HUES64 (cell line): Measurements from ENCODE around the gene CDHR2.

Source experiments
- H3K27ac ChIP-seq: 2 replicates; pipeline ENCODE4 v1.7.0; 2013; ENCODE audit warnings: low read depth, low read length, inconsistent platforms
- H3K27me3 ChIP-seq: 2 replicates; pipeline ENCODE4 v1.6.1; 2013; ENCODE audit warnings: mild to moderate bottlenecking, low read length; ENCODE audit not compliant: insufficient read depth
- H3K36me3 ChIP-seq: 2 replicates; pipeline ENCODE4 v1.6.1; 2013; ENCODE audit warnings: mild to moderate bottlenecking, low read length; ENCODE audit not compliant: insufficient read depth
- H3K4me1 ChIP-seq: 2 replicates; pipeline ENCODE4 v1.6.1; 2013; ENCODE audit warnings: mild to moderate bottlenecking, low read length, moderate library complexity; ENCODE audit not compliant: insufficient read depth
- H3K4me3 ChIP-seq: 2 replicates; pipeline ENCODE4 v1.5.1; 2013; ENCODE audit warnings: mild to moderate bottlenecking, low read length, moderate library complexity
- H3K9ac ChIP-seq: 2 replicates; pipeline ENCODE4 v1.6.1; 2013; ENCODE audit warnings: mild to moderate bottlenecking, low read depth, low read length
- H3K9me3 ChIP-seq: 2 replicates; pipeline ENCODE4 v1.6.1; 2013; ENCODE audit warnings: low read depth, low read length; ENCODE audit not compliant: insufficient read depth
- WGBS: fragments of 150-250, 120-280 bp; methylation state at CpG from one replicate; pipeline ENCODE4 v1.1.7; 2013; ENCODE audit warnings: missing lambda C conversion rate; 5-methylcytosine and 5-hydroxymethylcytosine counted together

Gene CDHR2

DNA sequence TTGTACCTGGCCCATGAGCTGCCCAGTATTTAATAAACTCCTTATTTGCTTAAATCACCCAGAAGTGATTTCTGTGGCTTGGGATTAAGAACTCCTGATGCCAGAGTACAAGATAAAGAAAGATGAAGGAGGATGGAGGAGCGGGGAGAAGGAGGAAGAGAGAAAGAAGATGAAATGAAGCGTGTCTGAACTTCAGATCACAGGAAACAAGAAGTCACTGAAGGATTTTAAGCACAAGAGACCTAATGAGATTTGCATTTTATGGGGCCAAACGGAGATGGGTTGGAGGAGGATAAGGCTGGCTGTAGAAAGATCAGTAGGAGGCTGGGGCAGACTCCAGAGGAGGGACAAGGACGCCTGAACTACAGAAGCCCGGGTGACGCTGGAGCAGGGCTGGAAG, 84.5 kb downstream of the CDHR2 start:
- no peak overlapping the region for H3K9ac ChIP-seq
- H3K4me1 ChIP-seq: peaks cover 17% of the 10 kb centered on the region
- 36% methylated on average over 6 of the region's 6 CpGs for WGBS

DNA sequence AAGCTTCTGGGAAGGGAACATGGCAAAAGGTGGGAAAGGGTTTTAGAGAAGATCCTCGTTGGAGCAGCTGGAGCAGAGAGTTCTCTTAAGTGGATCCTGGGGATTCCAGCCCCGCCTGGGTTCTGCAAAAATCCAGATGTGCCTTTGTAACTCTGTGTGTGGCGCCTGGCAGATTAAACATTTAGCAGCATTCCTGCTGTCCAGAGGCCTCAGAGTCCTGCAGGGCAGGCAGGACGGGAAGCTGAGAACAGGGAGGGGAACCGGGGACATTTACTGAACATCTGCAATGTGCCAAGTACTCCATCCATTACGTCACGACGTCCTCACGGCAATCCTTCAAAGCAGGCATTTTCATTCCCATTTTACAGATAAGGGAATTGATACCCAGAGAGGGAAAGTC, 87.3 kb downstream of the CDHR2 start:
- 69% methylated on average over 9 of the region's 9 CpGs for WGBS
- Histone ChIP-seq H3K27ac (no peak overlapping the region), H3K9me3 (no peaks in the 10 kb centered on the region), H3K36me3 (no peaks in the 10 kb centered on the region), H3K9ac (no peak overlapping the region), H3K4me3 (no peak overlapping the region), H3K4me1 (peaks cover 9% of the 10 kb centered on the region), H3K27me3 (peaks cover 18% of the 10 kb centered on the region)

More for the DNA sequence above, 84.5 kb downstream of the CDHR2 start:
- no peaks in the 10 kb centered on the region for H3K9me3 ChIP-seq
- H3K4me3 ChIP-seq: no peak overlapping the region
- H3K27me3 ChIP-seq: peaks cover 47% of the 10 kb centered on the region
- no peak overlapping the region for H3K27ac ChIP-seq
- no peaks in the 10 kb centered on the region for H3K36me3 ChIP-seq

DNA sequence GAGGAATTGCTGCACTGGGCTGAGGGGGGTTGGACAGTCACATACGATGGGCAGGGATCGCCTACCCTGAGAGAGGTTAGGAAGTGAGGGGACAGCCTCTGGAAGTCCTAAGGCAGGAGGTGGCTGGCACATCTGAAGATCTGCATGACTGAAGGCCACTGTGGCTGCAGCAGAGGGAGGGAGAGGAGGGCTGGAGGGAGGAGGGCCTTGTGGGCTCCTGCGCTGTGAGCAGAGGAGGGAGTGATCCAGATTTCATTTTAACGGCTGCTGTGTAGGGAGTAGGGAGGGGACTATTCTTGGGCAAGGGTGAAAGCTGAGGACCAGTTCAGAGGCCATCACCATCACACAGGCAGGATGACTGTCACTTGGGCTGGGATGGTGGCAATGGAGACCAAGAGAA, 88.4 kb downstream of the CDHR2 start:
- peaks cover 9% of the 10 kb centered on the region for H3K4me1 ChIP-seq
- no peaks in the 10 kb centered on the region for H3K36me3 ChIP-seq
- H3K27ac ChIP-seq: no peak overlapping the region
- H3K27me3 ChIP-seq: peaks cover 9% of the 10 kb centered on the region; the same call in 1 of the 2 replicates
- no peak overlapping the region for H3K9ac ChIP-seq
- WGBS: 43% methylated on average over 4 of the region's 4 CpGs
- no peak overlapping the region for H3K4me3 ChIP-seq
- no peaks in the 10 kb centered on the region for H3K9me3 ChIP-seq

DNA sequence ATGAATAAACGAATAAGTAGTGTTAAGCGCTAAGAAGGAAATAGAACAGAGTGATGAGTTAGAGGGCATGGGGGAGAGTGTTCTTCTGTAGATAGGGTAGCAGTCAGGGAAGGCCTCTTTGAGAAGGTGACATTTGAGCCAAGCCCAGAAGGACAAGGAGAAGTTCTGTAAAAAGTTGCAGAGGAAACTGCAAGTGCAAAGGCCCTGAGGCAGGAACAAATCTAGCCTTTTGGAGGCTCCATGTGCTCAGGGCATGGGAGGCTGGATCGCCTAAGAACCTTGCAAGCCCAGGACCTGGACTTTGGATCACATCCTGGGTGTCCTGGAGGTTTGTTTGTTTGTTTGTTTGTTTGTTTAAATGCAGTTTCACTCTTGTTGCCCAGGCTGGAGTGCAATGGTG, 89.3 kb downstream of the CDHR2 start:
- 92% methylated on average over 3 of the region's 3 CpGs for WGBS
- H3K4me1 ChIP-seq: peaks cover 16% of the 10 kb centered on the region
- no peak overlapping the region for H3K4me3 ChIP-seq

DNA sequence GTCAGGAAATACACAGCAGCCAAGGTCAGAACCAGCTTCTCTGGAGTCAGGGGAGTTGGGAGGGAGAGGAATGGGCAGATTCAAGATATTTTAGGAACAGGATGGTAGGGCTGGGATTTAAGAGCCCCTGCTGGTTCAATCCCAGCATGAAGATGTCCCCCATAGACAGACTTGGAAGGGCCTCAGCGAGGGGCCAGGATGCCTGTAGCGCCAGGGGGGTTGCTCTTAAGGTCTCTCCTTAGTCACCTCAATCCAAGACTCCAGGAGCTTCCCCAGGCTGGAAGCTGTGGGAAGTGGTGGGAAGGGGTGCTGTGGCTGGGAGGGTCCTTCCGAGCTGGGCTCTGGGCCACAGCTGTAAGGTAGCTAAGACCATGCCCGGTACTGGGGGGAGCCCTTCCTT, 90.1 kb downstream of the CDHR2 start:
- Histone ChIP-seq H3K9me3 (no peaks in the 10 kb centered on the region), H3K9ac (no peak overlapping the region), H3K27ac (no peak overlapping the region), H3K27me3 (0 out of 2 replicates have a peak, but pooled peaks cover 2% of the 10 kb centered on the region), H3K4me3 (no peak overlapping the region), H3K4me1 (peaks cover 12% of the 10 kb centered on the region), H3K36me3 (no peaks in the 10 kb centered on the region)
- 66% methylated on average over 2 of the region's 4 CpGs for WGBS

More for the DNA sequence above, 89.3 kb downstream of the CDHR2 start:
- Histone ChIP-seq H3K9ac (no peak overlapping the region), H3K27ac (no peak overlapping the region), H3K27me3 (peaks cover 9% of the 10 kb centered on the region; the same call in 1 of the 2 replicates), H3K9me3 (no peaks in the 10 kb centered on the region), H3K36me3 (no peaks in the 10 kb centered on the region)

DNA sequence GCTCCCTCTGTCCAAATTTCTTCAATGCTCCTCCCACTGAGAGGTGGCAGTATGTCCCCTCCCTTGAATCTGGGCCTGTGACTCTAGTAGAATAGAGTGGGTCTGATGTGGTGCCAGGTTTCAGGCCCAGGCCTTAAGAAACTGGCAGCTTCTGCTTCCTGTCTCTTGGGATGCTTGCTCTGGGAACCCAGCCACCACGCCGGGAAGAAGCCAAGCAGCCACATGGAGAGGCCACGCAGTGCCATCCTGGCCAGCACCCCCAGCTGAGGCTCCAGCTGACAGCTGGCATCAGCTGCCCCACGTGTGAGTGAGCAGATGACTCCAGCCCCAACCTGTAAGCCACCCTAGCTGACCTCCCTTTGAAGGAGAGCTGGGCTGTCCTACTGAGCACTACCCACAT, 90.8 kb downstream of the CDHR2 start:
- H3K27ac ChIP-seq: no peak overlapping the region

DNA sequence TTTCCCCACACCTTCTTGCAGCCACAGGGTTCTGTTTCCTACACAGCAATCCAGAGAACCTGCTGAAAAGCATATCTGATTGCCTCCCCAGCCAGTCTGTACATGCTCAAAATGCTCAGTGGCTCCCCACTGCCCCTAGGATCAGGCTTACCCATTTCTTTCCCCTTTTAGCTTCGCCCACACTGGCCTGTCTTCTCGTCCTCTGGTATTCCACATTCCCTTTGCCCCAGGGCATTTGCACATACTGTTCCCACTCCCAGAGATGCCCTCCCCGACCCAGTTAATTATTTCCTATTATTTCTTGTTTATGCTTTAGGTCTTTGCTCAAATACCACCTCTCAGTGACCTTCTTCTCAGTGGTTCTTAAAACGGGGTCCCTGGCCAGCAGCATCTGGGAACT, 91.5 kb downstream of the CDHR2 start:
- Histone ChIP-seq H3K4me3 (no peak overlapping the region), H3K9ac (no peak overlapping the region), H3K27ac (no peak overlapping the region), H3K4me1 (peaks cover 14% of the 10 kb centered on the region), H3K36me3 (no peaks in the 10 kb centered on the region), H3K27me3 (no peaks in the 10 kb centered on the region), H3K9me3 (no peaks in the 10 kb centered on the region)
- WGBS: 90% methylated on average over 4 of the region's 4 CpGs

More for the DNA sequence above, 90.8 kb downstream of the CDHR2 start:
- H3K36me3 ChIP-seq: no peaks in the 10 kb centered on the region
- H3K9ac ChIP-seq: no peak overlapping the region
- 89% methylated on average over 4 of the region's 4 CpGs for WGBS
- peaks cover 14% of the 10 kb centered on the region for H3K4me1 ChIP-seq
- H3K27me3 ChIP-seq: no peaks in the 10 kb centered on the region
- H3K9me3 ChIP-seq: no peaks in the 10 kb centered on the region
- H3K4me3 ChIP-seq: no peak overlapping the region

DNA sequence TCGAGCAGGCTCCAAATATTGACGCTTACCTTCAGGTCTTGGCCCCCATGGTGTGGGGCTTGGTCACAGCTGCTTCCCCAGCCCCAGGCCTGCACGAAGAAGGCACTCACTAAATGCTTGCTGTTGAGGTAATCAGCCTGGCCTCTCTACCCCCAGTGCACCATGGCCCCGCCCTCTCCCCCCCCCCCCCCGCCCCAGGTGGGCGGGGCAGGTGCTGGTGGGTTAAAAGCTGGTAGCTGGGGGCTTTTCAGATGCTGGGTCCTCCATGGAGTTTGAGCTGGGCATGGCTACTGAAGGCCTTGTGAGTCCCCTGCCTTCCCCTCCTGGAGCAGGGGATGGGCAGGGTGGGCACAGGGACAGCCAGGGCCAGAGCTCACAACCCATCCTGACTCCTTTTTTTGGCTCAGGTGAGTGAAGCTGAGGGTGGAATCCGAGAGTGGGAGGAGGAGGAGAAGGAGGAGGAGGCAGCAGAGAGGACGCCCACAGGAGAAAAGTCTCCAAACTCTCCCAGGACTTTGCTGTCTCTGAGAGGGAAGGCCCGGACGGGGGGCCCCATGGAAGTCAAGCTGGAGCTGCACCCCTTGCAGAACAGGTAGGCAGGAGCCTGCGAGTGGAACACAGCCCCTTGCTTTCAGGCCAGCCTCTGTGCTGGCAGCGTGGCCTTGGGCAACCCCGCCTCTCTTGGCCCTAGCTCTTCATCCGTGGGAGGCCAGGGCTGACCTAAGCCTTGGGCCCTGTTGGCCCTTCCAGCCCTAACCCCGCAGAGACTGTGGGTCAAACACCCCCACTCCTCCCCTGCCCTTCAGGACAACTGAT, 93.7 kb downstream of the CDHR2 start:
- Histone ChIP-seq H3K27me3 (no peaks in the 10 kb centered on the region), H3K4me1 (peaks cover 14% of the 10 kb centered on the region), H3K36me3 (no peaks in the 10 kb centered on the region), H3K27ac (no peak overlapping the region), H3K9ac (no peak overlapping the region), H3K4me3 (no peak overlapping the region), H3K9me3 (no peaks in the 10 kb centered on the region)
- WGBS: 60% methylated on average over 12 of the region's 15 CpGs

DNA sequence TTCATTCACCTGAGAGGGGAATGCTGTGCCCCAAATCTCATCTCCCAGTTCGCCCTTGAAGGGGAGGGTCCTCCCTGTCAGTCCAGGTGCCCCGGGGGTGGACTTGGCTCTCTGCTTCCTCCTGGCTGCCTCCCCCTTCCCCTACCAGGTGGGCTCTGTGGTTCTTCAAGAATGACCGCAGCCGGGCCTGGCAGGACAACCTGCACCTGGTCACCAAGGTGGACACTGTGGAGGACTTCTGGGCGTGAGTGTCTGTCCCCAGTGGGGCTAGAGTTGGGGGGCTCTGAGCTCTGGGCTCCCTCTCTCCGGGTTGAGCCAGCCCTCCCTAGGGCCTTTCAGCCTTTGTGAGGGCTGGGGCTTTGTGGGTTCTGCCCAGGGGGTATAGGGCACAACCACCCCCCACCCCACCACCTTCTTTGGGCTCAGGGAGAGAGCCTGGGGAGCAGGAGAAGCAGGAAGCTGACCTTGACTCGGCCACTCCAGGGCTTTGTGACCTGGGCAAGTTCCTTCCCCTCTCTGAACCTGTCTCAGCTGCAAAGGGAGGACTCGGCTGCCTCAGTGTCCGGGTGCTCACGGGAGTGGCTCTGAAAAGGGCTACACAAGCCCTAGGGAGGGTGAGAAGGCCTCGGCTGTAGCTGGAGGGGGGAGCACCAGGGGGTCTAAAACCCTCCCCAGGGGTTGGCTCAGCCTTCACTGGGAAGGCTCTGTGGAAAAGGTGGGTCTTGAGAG, 94.5 kb downstream of the CDHR2 start:
- no peaks in the 10 kb centered on the region for H3K27me3 ChIP-seq
- no peaks in the 10 kb centered on the region for H3K36me3 ChIP-seq
- no peak overlapping the region for H3K4me3 ChIP-seq
- H3K27ac ChIP-seq: no peak overlapping the region
- H3K4me1 ChIP-seq: peaks cover 16% of the 10 kb centered on the region
- H3K9ac ChIP-seq: no peak overlapping the region
- 82% methylated on average over 11 of the region's 11 CpGs for WGBS
- no peaks in the 10 kb centered on the region for H3K9me3 ChIP-seq

DNA sequence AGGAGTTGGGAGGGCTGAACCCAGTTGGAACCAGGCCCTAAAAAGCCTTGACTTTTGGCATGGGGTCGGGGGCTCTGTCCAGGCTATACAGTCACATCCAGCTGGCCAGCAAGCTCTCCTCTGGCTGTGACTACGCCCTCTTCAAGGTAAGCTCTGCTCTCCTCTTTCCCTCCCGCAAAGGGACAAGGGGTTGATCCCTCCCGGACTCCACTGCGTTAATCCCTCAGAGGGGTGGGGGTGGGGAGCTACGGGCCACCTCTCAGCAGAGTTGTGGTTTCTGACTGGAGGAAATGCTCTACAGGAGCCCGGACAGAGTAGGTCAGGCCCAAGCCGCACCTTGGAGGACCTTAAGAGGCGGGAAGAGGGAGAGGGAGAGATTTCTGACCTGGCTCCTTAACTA, 95.2 kb downstream of the CDHR2 start:
- no peaks in the 10 kb centered on the region for H3K27me3 ChIP-seq
- no peak overlapping the region for H3K9ac ChIP-seq
- whole genome bisulfite sequencing: 51% methylated on average over 9 of the region's 9 CpGs
- H3K4me3 ChIP-seq: no peak overlapping the region
- H3K9me3 ChIP-seq: no peaks in the 10 kb centered on the region
- no peak overlapping the region for H3K27ac ChIP-seq
- no peaks in the 10 kb centered on the region for H3K36me3 ChIP-seq
- peaks cover 16% of the 10 kb centered on the region for H3K4me1 ChIP-seq

DNA sequence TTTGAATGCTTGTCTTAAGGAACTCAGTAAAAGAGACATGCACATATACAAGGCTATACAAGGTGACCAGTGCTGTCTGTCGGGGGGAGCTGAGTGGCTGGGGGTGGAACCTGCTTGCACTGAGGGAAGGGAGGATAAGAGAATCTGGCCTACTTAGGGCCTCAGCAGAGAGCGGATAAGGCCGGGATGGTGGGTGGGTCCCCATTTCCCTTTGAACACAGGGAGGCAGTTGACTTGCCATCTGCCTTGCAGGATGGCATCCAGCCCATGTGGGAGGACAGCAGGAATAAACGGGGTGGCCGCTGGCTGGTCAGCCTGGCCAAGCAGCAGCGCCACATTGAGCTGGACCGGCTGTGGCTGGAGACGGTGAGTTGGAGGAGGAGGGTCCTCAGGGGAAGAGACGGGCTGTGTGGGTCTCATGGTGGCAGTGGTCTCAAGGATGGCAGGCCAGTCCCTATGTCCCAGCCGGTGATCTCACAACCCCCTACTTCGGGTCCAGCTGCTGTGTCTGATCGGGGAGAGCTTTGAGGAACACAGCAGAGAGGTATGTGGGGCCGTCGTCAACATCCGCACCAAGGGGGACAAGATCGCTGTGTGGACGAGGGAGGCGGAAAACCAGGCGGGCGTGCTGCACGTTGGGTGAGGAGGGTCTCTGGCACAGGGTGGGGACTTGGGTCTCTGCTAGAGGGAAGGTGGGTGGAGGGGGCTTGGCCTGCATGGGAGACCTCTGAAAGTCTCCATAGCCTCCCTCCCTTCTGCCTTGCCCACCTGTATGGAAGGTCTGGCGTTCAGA, 95.9 kb downstream of the CDHR2 start:
- Histone ChIP-seq H3K9ac (no peak overlapping the region), H3K9me3 (no peaks in the 10 kb centered on the region), H3K4me3 (no peak overlapping the region), H3K27me3 (no peaks in the 10 kb centered on the region), H3K27ac (no peak overlapping the region), H3K4me1 (peaks cover 16% of the 10 kb centered on the region), H3K36me3 (no peaks in the 10 kb centered on the region)
- 94% methylated on average over 22 of the region's 22 CpGs for WGBS
